GM19238 (cell line): Measurements from ENCODE around the gene CCDC136.

ENCODE experiments used
- DNase-seq: peaks from one replicate; pipeline ENCODE4 v3.0.0; 2011; ENCODE audit warnings: low spot score; ENCODE audit not compliant: insufficient read length

CCDC136 gene

GRCh38 chr7:128805225-128805624 lies 13.5 kb downstream of the CCDC136 start:
- no peak for DNase-seq

- no peak for DNase-seq
These were observed 15.4 kb downstream of the CCDC136 start for GRCh38 chr7:128807191-128807590.

GRCh38 chr7:128809363-128809762 lies 17.6 kb downstream of the CCDC136 start:
- DNase-seq = no peak

- no peak for DNase-seq
These were observed 18.7 kb downstream of the CCDC136 start for GRCh38 chr7:128810473-128810872.

GRCh38 chr7:128810997-128811396 lies 19.2 kb downstream of the CCDC136 start:
- no peak for DNase-seq

- no peak for DNase-seq
These were observed 20.1 kb downstream of the CCDC136 start for GRCh38 chr7:128811631-128812430.

GRCh38 chr7:128812514-128813168 lies 20.9 kb downstream of the CCDC136 start:
- no peak for DNase-seq

- no peak for DNase-seq
These were observed 22.7 kb downstream of the CCDC136 start for GRCh38 chr7:128814499-128814898.

GRCh38 chr7:128815289-128815942 lies 23.6 kb downstream of the CCDC136 start:
- no peak for DNase-seq

- no peak for DNase-seq
These were observed 26.9 kb downstream of the CCDC136 start for GRCh38 chr7:128818694-128819093.

- DNase-seq = no peak
These were observed 30.0 kb downstream of the CCDC136 start for GRCh38 chr7:128821724-128822123.

- no peak for DNase-seq
These were observed 34.7 kb downstream of the CCDC136 start for GRCh38 chr7:128826512-128826911.

- no peak for DNase-seq
These were observed 35.1 kb downstream of the CCDC136 start for GRCh38 chr7:128826916-128827247.

- no peak for DNase-seq
These were observed 35.6 kb downstream of the CCDC136 start for GRCh38 chr7:128827248-128827958.

GRCh38 chr7:128827971-128828711 lies 36.4 kb downstream of the CCDC136 start:
- DNase-seq = no peak

GRCh38 chr7:128829391-128830166 lies 37.8 kb downstream of the CCDC136 start:
- DNase-seq = no peak

- DNase-seq = no peak
These were observed 38.7 kb downstream of the CCDC136 start, which contains the start of gene FLNC for GRCh38 chr7:128830231-128831177. TSS of gene FLNC (plus strand) at chr7:128830406. CDS start at chr7:128830638, 232 bp downstream.

- no peak for DNase-seq
These were observed 39.6 kb downstream of the CCDC136 start for GRCh38 chr7:128831178-128831993.
